ENCODE measurements around the gene SPATA46.

GRCh38 chr1:162384601-162385279, 8.1 kb upstream of the SPATA46 start:
- no peak for TF ChIP-seq CTCF (IDR thresholded peaks at IDR 0.05)
- TF ChIP-seq POLR2AphosphoS5 (IDR thresholded peaks at IDR 0.05), result no peak
- TF ChIP-seq POLR2A (IDR thresholded peaks at IDR 0.05), result no peak

All from prostate gland (tissue), 2 donors.